SK-N-MC (cell line): Measurements from ENCODE around the gene SDR42E1.

ENCODE experiments used
- DNase-seq: peaks from one replicate; pipeline ENCODE4 v3.0.0-alpha.2; 2011; ENCODE audit warnings: low read depth, low spot score
- H3K27ac ChIP-seq: fragments of 200-600 bp; sonication (generic); 2 replicates; pipeline ENCODE4 v1.5.1; 2016; ENCODE audit warnings: mixed run types
- H3K36me3 ChIP-seq: fragments of 200-600 bp; sonication (generic); 2 replicates; pipeline ENCODE4 v1.6.1; 2017; ENCODE audit warnings: antibody characterized with exemption, low read length, mixed read lengths; ENCODE audit not compliant: insufficient read depth
- H3K4me3 ChIP-seq: fragments of 200-600 bp; sonication (generic); 2 replicates; pipeline ENCODE4 v1.5.1; 2016
- H3K9ac ChIP-seq: fragments of 200-600 bp; sonication (generic); 2 replicates; pipeline ENCODE4 v1.8.0; 2017; ENCODE audit warnings: mixed run types, mixed read lengths; ENCODE audit not compliant: insufficient read length
- H3K9me3 ChIP-seq: fragments of 200-600 bp; sonication (generic); 2 replicates; pipeline ENCODE4 v1.6.1; 2017; ENCODE audit warnings: low read depth, mild to moderate bottlenecking, antibody characterized with exemption, low read length, moderate library complexity, mixed read lengths
- EZH2 ChIP-seq: fragments of 200-600 bp; sonication (generic); IDR thresholded peaks from one replicate; pipeline ENCODE4 v1.6.1; 2017; ENCODE audit warnings: antibody characterized with exemption
- FOXP2 ChIP-seq: optimal IDR thresholded peaks from 2 replicates; pipeline ENCODE3; 2011; ENCODE audit warnings: mild to moderate bottlenecking, moderate library complexity; ENCODE audit not compliant: insufficient read depth; ENCODE audit errors: extremely low read length, control extremely low read depth
- POLR2AphosphoS5 ChIP-seq: IDR thresholded peaks from 2 replicates; pipeline ENCODE4 v1.6.1; 2012; ENCODE audit warnings: mild to moderate bottlenecking, low read depth, low read length, borderline replicate concordance

SDR42E1 gene

DNA sequence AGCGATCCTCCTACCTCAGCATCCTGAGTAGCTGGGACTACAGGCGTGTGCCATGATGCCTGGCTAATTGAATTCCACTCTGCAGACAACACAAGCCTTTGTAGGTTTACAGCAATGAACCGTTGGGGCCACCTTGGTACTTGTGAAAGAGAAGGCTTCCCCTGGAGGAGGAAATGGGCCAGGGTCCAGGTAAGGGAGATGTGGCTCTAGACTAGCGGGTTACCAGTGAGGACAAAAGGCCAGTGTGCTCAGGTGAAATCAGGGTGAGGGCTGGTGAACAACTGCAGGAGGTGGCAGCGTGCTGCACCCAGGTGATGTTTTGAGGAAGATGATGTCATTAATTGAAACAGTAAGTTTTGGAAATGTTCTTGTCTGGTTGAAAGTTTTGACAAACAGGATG lies 6.7 kb downstream of the SDR42E1 start:
- H3K27ac ChIP-seq, result no peak overlapping the region
- TF ChIP-seq FOXP2 (no peak), EZH2 (no peak), POLR2AphosphoS5 (no peak)
- no peak overlapping the region for H3K9ac ChIP-seq
- no peaks in the 10 kb centered on the region for H3K36me3 ChIP-seq
- no peaks in the 10 kb centered on the region for H3K9me3 ChIP-seq
- no peak overlapping the region for H3K4me3 ChIP-seq
- no peak for DNase-seq

DNA sequence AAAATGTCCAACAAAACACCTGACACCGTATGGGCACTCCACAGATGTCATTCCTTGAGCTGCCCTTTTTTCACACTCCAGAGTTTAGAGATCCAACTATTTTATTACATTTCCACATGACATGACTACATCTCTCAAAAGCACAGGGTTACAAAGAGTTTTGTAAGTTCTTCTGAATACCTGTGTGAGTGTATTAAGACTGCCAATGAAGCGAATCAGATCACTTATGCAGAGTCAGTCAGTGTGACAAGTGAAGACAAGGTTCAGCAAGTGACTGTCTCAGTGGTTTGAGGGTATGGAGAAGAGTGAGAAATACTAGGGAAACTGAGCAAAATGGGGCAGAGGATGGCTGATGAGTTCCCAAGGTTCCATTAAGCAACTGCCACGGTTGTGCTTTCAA lies 8.4 kb downstream of the SDR42E1 start:
- no peak for DNase-seq
- no peak overlapping the region for H3K9ac ChIP-seq
- no peak overlapping the region for H3K4me3 ChIP-seq
- no peak for TF ChIP-seq FOXP2
- TF ChIP-seq POLR2AphosphoS5, result no peak
- TF ChIP-seq EZH2, result no peak
- no peaks in the 10 kb centered on the region for H3K9me3 ChIP-seq
- no peaks in the 10 kb centered on the region for H3K36me3 ChIP-seq
- no peak overlapping the region for H3K27ac ChIP-seq

DNA sequence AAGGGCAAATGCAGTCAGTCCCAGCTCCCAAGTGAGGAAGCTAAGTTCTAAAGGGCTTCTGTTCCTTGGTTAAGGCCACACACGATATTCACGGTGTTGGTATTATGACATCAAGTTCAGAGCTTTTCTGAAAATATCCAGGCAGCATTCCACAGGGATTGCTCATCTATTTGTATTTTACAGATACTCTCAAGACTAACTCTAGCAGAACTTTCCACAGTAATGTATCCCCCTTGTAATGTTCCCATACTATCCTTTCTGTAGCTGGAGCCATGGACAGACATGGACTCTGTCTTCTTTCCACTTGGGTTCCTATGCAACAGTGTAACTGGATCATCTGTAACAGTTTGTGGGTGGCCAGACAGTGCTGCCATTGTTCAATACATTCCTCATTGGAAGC lies 13.5 kb downstream of the SDR42E1 start:
- Histone ChIP-seq H3K27ac (no peak overlapping the region), H3K9me3 (no peaks in the 10 kb centered on the region), H3K9ac (no peak overlapping the region), H3K36me3 (no peaks in the 10 kb centered on the region), H3K4me3 (no peak overlapping the region)
- no peak for DNase-seq
- TF ChIP-seq POLR2AphosphoS5 (no peak), EZH2 (no peak), FOXP2 (no peak)

GRCh38 chr16:81996664-81997509 lies 14.4 kb downstream of the SDR42E1 start:
- no peak for DNase-seq

GRCh38 chr16:81995651-81996050 lies 15.6 kb downstream of the SDR42E1 start:
- Histone ChIP-seq H3K27ac (no peak overlapping the region), H3K9ac (no peak overlapping the region), H3K36me3 (no peaks in the 10 kb centered on the region), H3K4me3 (no peak overlapping the region), H3K9me3 (no peaks in the 10 kb centered on the region)
- TF ChIP-seq FOXP2 (no peak), POLR2AphosphoS5 (no peak), EZH2 (no peak)
- DNase-seq, result no peak

More at GRCh38 chr16:81996664-81997509, 14.4 kb downstream of the SDR42E1 start:
- H3K4me3 ChIP-seq, result no peak overlapping the region
- no peaks in the 10 kb centered on the region for H3K9me3 ChIP-seq
- TF ChIP-seq FOXP2, result no peak
- no peak for TF ChIP-seq EZH2
- no peak for TF ChIP-seq POLR2AphosphoS5
- H3K27ac ChIP-seq, result no peak overlapping the region
- H3K9ac ChIP-seq, result no peak overlapping the region
- no peaks in the 10 kb centered on the region for H3K36me3 ChIP-seq

GRCh38 chr16:81994485-81994884 lies 16.8 kb downstream of the SDR42E1 start:
- Histone ChIP-seq H3K9me3 (no peaks in the 10 kb centered on the region), H3K4me3 (no peak overlapping the region), H3K36me3 (no peaks in the 10 kb centered on the region), H3K9ac (no peak overlapping the region), H3K27ac (no peak overlapping the region)
- no peak for DNase-seq
- TF ChIP-seq POLR2AphosphoS5, result no peak
- no peak for TF ChIP-seq EZH2
- TF ChIP-seq FOXP2, result no peak

- H3K4me3 ChIP-seq, result no peak overlapping the region
- no peak for DNase-seq
- H3K27ac ChIP-seq, result no peak overlapping the region
- no peak for TF ChIP-seq POLR2AphosphoS5
- no peak for TF ChIP-seq EZH2
- no peak for TF ChIP-seq FOXP2
- H3K9ac ChIP-seq, result no peak overlapping the region
- H3K9me3 ChIP-seq, result no peaks in the 10 kb centered on the region
- no peaks in the 10 kb centered on the region for H3K36me3 ChIP-seq
These were observed 18.4 kb downstream of the SDR42E1 start for GRCh38 chr16:81992859-81993258.

GRCh38 chr16:81987706-81988105 lies 23.6 kb downstream of the SDR42E1 start:
- Histone ChIP-seq H3K4me3 (no peak overlapping the region), H3K27ac (no peak overlapping the region), H3K9me3 (no peaks in the 10 kb centered on the region), H3K9ac (no peak overlapping the region), H3K36me3 (no peaks in the 10 kb centered on the region)
- no peak for DNase-seq
- TF ChIP-seq EZH2 (no peak), FOXP2 (no peak), POLR2AphosphoS5 (no peak)
